RCC 7860 (cell line): ENCODE data around the gene MS4A8.
"Not testable (repeated sequence)": the region's sequence is repeated elsewhere in the genome, so short reads cannot be mapped to it uniquely, and the experiment has no call there.

Experiments
- DNase-seq: peaks from one replicate; pipeline ENCODE4 v3.0.0-alpha.2; 2015; ENCODE audit warnings: low spot score
- FAIRE-seq: peaks from 2 replicates; lab custom pipeline; 2012; peaks lifted over from hg19 to GRCh38; lab: Jason Lieb, UNC

Gene MS4A8

DNA sequence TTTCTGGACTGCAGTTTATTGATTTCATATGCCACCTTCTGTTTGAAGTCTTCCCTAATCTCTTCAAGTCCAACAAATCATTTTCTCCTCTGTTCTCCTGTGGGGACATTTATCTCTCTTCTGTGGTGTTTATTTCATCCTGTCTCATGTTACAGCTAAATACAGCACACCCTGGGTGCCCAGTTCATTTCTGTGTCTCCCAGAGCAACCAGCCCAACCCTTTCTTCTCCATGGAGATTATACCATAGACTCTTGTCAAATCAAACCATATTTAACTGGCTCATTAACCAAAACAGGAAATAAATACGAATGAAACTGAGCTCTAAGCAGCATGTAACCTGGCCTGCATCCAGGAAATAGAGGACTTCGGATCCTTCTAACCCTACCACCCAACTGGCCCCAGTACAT lies at the start of gene MS4A8:
MS4A8 (plus strand) TSS at position 329 of the 408 bp plus-strand sequence. CDS start 1,249 bp downstream, outside the sequence.
- DNase-seq, result no peak
- no peak for FAIRE-seq

DNA sequence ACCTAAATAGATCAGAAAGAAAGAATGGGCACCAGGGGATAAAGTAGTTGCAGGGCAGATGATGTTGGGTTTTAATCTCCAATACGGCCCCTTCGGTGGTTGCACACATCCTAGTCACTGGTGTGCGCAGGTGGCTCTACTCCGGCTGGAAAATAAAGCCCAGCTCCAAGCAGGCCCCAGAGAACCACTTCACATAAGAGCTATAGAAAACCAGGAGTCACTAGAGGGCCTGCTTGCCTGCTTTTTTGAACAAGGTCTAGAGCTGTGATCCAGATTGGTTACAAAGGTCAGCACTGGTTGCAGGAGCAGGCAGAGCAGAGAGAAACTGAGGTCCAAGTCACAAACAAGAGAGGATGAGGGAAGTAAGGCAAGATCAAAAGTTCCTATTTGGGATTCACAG lies 41.5 kb upstream of the MS4A8 start:
- no peak for FAIRE-seq
- DNase-seq, result no peak

DNA sequence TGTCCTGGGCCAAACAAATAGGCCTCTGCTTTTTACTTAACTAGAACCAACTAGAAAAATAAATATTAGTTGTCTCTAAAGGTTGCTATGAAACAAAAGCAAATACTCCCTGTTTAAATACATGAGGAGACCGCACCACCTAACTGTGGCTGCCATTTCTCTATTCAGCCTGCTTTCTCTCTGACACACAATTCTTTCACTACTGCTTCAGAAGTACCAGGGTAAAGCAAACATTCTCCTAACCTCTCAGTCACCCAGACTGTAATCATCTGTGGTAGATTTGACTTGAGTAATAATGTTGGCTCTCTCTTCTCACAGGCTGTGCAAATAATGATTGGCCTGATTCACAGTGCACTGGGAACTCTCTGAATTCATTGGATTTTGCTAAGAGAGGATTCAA lies 41.0 kb upstream of the MS4A8 start:
- no peak for FAIRE-seq
- DNase-seq, result no peak

DNA sequence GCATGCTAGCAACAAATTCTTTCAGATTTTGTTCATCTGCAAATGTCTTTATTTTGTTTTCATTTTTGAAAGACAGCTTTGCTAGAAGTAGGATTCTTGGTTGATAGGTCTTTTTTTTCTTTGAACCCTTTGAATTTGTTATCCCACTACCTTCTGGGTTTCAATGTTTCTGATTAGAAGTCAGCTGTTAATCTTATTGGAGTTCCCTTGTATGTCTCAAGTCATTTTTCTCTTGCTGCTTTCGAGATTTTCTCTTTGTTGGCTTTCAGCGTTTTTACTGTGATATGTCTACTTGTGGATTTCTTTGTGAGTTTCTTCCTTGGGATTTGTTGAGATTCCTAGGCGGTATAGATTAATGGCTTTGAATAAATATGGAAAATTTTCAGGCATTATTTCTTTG lies 27.2 kb upstream of the MS4A8 start:
- FAIRE-seq, result no peak

DNA sequence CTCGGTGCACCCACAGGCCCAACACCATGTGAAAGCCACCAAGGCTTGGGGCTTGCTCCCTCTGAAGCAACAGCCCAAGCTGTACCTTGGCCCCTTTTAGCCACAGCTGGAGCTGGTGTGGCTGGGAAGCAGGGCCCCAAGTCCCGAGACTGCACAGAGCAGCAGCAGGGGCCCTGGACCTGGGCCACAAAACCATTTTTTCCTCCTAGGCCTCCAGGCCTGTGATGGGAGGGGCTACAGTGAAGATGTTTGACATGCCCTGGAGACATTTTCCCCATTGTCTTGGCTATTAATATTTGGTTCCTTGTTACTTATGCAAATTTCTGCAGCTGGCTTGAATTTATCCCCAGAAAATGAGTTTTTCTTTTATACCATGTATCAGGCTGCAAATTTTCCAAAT lies 21.2 kb upstream of the MS4A8 start:
- not testable (repeated sequence) for DNase-seq, FAIRE-seq

More for the DNA sequence above, 27.2 kb upstream of the MS4A8 start:
- no peak for DNase-seq

GRCh38 chr11:60679879-60680278 lies 19.5 kb upstream of the MS4A8 start:
- FAIRE-seq, result no peak
- no peak for DNase-seq

GRCh38 chr11:60680455-60681119 lies 18.8 kb upstream of the MS4A8 start:
- DNase-seq, result no peak
- FAIRE-seq, result no peak

GRCh38 chr11:60684541-60684848 lies 14.9 kb upstream of the MS4A8 start:
- FAIRE-seq, DNase-seq: not testable (repeated sequence)

DNA sequence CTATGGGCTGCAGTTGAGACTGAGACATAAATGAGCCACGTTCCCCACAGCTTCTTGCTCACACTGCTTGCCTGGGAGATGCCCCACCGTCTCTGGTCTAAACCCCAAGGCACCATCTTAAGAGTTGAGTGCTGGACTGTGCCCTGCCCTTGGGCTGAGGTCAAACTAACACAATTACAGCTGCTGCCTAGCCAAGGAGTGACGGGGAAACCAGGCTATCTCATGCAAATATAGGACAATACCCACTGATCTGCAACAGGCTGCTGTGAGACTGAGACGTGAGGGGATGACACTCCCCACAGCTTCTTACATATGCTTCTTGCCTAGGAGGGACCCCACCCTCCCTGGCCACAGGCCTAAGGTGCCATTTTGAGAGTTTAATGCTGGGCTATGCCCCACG lies 7.8 kb upstream of the MS4A8 start:
- FAIRE-seq, result no peak

DNA sequence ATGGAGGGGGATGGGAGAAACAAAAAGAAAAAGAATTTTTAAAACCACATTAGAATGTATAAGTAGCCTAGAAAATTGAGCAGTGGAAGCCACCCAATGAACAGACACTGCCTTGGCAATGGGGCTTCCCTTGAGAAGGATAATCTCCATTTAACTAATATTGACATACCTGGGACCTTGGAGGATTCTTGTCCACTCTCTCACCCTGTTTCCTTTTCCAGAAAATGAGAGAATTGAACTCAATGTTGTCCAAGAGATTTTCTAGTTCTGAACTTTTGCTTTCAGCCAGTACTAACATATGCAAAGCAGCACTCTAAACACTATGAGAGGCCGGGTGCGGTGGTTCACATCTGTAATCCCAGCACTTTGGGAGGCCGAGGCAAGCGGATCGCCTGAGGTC lies 524 bp downstream of the MS4A8 start:
- DNase-seq, result no peak
- no peak for FAIRE-seq

More for the DNA sequence above, 7.8 kb upstream of the MS4A8 start:
- no peak for DNase-seq

DNA sequence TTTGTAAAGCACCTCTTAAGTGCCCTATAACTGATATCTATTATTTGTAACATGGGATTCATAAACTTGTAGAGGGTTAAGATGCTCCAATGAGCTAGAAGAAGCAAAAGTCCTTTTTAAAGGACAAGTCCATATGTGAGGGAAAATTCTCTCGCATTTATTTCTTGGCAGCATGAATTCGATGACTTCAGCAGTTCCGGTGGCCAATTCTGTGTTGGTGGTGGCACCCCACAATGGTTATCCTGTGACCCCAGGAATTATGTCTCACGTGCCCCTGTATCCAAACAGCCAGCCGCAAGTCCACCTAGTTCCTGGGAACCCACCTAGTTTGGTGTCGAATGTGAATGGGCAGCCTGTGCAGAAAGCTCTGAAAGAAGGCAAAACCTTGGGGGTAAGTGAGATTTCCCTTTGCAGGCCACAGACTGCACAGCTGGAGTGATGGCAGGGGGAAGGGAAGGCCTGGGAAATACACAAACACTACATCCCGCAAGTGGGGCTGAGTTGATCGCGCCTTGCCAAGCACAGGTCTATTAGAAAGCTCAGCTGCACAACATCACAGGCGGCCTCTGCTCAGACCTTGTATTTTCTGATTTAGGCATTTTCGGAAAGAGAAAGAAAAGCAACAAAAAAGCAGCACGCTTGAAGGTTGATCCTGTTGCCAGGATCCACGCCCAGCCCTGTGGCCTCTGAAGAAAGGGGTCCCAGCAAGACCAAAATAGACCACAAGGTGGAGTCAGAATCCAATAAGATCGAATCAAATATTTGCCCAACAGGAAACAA lies 1.5 kb downstream of the MS4A8 start:
- FAIRE-seq, result no peak
- DNase-seq, result no peak

GRCh38 chr11:60701469-60701818 lies 2.0 kb downstream of the MS4A8 start:
- no peak for DNase-seq
- FAIRE-seq, result no peak

DNA sequence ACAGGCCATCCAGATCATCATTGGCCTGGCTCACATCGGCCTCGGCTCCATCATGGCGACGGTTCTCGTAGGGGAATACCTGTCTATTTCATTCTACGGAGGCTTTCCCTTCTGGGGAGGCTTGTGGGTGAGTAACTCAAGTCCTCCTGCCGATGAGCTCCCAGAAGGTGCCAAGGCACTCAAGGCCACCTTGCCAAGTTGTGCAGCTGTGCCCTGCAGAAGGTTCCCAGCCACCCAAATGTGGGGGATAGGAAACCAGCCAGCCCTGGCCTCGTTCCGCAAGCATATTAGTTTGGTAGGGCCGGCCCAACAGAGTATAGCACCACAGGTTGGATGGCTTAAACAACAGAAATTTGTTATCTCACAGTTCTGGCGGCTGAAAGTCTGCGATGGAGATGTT lies 4.0 kb downstream of the MS4A8 start:
- FAIRE-seq, result no peak
- DNase-seq, result no peak

DNA sequence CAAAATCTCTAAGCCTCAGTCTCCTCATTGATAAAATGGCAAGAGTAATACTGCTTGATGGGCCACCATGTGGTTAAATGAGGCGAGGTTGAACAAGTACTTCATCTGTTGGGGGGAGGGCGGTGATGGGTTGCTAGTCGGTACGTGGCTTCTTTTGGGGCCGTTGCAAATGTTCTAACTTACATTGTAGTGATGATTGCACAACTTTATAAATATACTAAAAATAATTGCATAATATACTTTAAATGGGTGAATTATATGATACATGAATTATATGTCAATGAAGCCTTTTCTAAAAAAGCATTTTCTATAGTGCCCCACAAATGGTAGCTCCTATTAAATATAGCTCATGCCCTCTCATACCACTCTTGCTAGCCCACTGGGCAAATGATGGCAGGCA lies 6.5 kb downstream of the MS4A8 start:
- FAIRE-seq, result no peak

GRCh38 chr11:60706931-60707330 lies 7.5 kb downstream of the MS4A8 start:
- DNase-seq, result no peak
- no peak for FAIRE-seq

More for the DNA sequence above, 6.5 kb downstream of the MS4A8 start:
- DNase-seq, result no peak

- no peak for DNase-seq
- FAIRE-seq, result no peak
These were observed 11.1 kb downstream of the MS4A8 start for GRCh38 chr11:60710482-60710881.

- FAIRE-seq (no peak), DNase-seq (no peak)
These were observed 11.9 kb downstream of the MS4A8 start for GRCh38 chr11:60711276-60711675.

DNA sequence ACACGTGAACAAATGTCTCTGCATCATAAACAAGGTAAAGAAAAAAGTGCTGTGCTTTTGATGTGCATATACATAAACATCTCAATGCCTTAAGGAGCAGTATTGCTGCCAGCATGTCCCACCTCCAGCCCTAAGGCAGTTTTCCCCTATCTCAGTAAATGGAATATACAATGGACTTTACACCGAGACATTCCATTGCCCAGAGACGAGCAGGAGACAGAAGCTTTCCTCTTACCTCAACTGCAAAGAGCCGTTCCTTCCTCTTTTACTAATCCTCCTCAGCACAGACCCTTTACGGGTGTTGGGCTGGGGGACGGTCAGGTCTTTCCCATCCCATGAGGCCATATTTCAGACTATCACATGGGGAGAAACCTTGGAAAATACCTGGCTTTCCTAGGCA lies 14.0 kb downstream of the MS4A8 start:
- not testable (repeated sequence) for DNase-seq, FAIRE-seq

- no peak for FAIRE-seq
- no peak for DNase-seq
These were observed 18.5 kb downstream of the MS4A8 start for GRCh38 chr11:60717956-60718355.

DNA sequence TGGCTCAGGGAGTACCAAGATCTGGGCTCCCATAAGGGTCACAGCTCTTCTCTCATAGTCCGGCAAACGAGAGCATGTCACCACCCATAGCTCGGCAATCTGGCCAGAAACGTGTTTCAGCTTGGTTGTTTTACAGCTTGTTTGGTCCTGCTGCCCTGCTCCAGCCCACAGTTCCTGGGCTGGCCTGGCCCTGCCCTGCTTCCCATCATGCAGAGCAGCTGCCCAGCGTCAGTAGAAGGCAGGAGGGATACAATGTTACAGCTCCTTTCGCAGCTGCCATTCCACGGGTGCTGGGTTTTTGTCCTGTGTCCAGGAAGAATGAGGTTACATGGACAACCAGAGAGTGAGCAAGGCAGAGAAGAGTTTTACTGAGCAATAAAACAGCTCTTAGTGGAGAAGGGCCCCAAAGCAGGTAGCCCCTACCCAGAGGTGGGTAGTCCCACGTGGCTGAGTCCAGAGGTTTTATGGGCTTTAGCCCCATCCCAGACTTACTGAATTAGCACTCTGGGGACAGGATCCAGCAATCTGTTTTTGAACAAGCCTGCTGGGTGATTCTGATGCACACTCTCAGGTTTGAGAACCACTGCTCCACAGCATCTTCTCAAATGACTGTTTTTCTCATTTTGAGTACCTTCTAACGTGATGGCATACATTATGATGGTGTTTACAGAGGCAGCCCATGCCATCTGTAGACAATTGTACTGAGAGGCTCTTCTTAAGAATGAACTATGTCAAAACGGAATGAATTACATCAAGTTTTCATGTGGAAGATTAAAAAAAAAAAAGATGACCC lies 19.3 kb downstream of the MS4A8 start:
- DNase-seq (no peak), FAIRE-seq (no peak)

DNA sequence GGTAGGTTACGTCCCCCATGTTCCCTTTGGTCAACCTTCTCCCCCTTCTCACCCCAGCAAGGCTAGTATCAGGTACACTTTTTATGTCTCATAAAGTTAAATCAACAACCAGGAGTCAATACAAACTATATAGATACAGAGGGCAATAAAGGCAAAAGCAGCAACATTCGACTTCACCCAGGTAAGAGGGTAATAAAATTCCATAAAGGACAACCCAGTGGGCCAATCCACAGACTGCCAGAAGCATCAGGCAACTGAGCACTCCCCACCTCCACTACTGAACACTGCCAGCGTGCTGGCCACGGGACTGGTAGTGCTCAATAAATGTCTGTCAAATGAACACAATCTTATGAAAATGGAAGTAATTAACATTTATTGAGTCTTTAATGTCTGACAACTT lies 20.0 kb downstream of the MS4A8 start:
- DNase-seq (no peak), FAIRE-seq (no peak)

GRCh38 chr11:60720460-60720859 lies 21.0 kb downstream of the MS4A8 start:
- no peak for DNase-seq
- FAIRE-seq, result no peak
